Regular cardiac myocyte (primary cell): Measurements from ENCODE around the gene UBE4A. TPM values are rescaled to one million over a fixed set of nuclear protein-coding genes. Genes with fewer than 3 reads are reported as not detected.

ENCODE experiments used
- total RNA-seq: library from RNA; depleted of rRNA; stranded (reverse); fragments of >200 nt; gene quantifications from 2 replicates; pipeline ENCODE4 v1.2.3, GENCODE V29; 2014

The UBE4A gene, protein sequence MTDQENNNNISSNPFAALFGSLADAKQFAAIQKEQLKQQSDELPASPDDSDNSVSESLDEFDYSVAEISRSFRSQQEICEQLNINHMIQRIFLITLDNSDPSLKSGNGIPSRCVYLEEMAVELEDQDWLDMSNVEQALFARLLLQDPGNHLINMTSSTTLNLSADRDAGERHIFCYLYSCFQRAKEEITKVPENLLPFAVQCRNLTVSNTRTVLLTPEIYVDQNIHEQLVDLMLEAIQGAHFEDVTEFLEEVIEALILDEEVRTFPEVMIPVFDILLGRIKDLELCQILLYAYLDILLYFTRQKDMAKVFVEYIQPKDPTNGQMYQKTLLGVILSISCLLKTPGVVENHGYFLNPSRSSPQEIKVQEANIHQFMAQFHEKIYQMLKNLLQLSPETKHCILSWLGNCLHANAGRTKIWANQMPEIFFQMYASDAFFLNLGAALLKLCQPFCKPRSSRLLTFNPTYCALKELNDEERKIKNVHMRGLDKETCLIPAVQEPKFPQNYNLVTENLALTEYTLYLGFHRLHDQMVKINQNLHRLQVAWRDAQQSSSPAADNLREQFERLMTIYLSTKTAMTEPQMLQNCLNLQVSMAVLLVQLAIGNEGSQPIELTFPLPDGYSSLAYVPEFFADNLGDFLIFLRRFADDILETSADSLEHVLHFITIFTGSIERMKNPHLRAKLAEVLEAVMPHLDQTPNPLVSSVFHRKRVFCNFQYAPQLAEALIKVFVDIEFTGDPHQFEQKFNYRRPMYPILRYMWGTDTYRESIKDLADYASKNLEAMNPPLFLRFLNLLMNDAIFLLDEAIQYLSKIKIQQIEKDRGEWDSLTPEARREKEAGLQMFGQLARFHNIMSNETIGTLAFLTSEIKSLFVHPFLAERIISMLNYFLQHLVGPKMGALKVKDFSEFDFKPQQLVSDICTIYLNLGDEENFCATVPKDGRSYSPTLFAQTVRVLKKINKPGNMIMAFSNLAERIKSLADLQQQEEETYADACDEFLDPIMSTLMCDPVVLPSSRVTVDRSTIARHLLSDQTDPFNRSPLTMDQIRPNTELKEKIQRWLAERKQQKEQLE
- total RNA-seq, result 33.3 and 36.0 TPM in 2 replicates

GRCh38 chr11:118359295-118359958 lies at the start of gene UBE4A:
UBE4A (plus strand) TSS chr11:118359600; CDS start chr11:118365081, 5,481 bp downstream.

GRCh38 chr11:118342503-118343161 lies 16.8 kb upstream of the UBE4A start, which contains the start of gene CD3D:
CD3D (minus strand) TSS chr11:118342705; CDS start chr11:118342607, 98 bp downstream.

DNA sequence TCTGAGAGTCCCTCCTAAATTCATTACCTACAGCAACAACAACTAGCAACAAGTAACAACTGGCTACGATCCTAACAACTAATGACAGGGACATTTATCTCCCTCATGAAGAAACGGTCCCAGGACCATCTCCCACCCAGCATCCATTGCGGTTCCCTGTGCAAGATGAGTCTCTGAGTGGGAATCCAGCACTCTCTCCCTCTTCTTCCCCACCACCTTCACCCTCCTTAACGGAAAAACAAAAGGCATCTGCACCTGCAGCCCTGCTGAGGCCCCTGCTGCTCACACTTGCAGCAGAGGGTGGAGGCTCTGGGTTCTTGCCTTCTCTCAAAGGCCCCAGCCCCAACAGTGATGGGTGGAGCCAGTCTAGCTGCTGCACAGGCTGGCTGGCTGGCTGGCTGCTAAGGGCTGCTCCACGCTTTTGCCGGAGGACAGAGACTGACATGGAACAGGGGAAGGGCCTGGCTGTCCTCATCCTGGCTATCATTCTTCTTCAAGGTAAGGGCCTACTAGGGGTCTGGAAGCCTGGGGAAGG lies 15.4 kb upstream of the UBE4A start, which contains the start of gene CD3G:
CD3G (plus strand) TSS at position 364 of the 535 bp plus-strand sequence; CDS start at position 444, 80 bp downstream.

GRCh38 chr11:118401151-118401879 lies 41.9 kb downstream of the UBE4A start, which contains the start of gene ATP5MG:
ATP5MG (plus strand) TSS chr11:118401606; CDS start chr11:118401666, 60 bp downstream.

GRCh38 chr11:118435893-118436624 lies 76.7 kb downstream of the UBE4A start, which contains the start of gene KMT2A:
KMT2A (plus strand) TSS chr11:118436492; CDS start chr11:118436513, 21 bp downstream.

Other genes starting within 250 kb of the UBE4A start
- gene SCN4B, start 206.8 kb upstream of the UBE4A start, total RNA-seq, result 0.28 TPM in 1 of 2 replicates, not detected in the other
- not detected in 2 replicates for gene SCN2B, start 183.0 kb upstream of the UBE4A start, total RNA-seq
- not detected in 2 replicates for gene JAML, start 134.6 kb upstream of the UBE4A start, total RNA-seq
- gene MPZL3, start 107.2 kb upstream of the UBE4A start, total RNA-seq, result 1.3 and 2.0 TPM in 2 replicates
- gene MPZL2, start 95.3 kb upstream of the UBE4A start, total RNA-seq, result 0.19 and 1.1 TPM in 2 replicates
- not detected in 2 replicates for gene CD3E, start 54.9 kb upstream of the UBE4A start, total RNA-seq
- gene CD3D, start 16.9 kb upstream of the UBE4A start, total RNA-seq, result not detected in 2 replicates
- gene CD3G, start 15.3 kb upstream of the UBE4A start, total RNA-seq, result not detected in 2 replicates
- gene ATP5MG, start 42.0 kb downstream of the UBE4A start, total RNA-seq, result 54.4 and 62.5 TPM in 2 replicates
- gene KMT2A, start 76.9 kb downstream of the UBE4A start, total RNA-seq, result 12.8 and 20.9 TPM in 2 replicates
- gene TTC36, start 167.9 kb downstream of the UBE4A start, total RNA-seq, result 0.58 and 1.7 TPM in 2 replicates
- 10.9 and 15.5 TPM in 2 replicates for gene TMEM25, start 171.6 kb downstream of the UBE4A start, total RNA-seq
- 21.7 and 27.0 TPM in 2 replicates for gene IFT46, start 206.3 kb downstream of the UBE4A start, total RNA-seq
- gene ARCN1, start 212.8 kb downstream of the UBE4A start, total RNA-seq, result 159 and 212 TPM in 2 replicates
- gene PHLDB1, start 248.0 kb downstream of the UBE4A start, total RNA-seq, result 62.0 and 99.7 TPM in 2 replicates